ENCODE measurements around the gene TRMT61A.
"Not testable (repeated sequence)": the region's sequence is repeated elsewhere in the genome, so short reads cannot be mapped to it uniquely, and the experiment has no call there.

TRMT61A gene

GRCh38 chr14:103523575-103523954 is 5.4 kb upstream of the TRMT61A start:
- DNase-seq, result no peak

GRCh38 chr14:103524002-103524935 is 4.7 kb upstream of the TRMT61A start:
- DNase-seq, result no peak

- DNase-seq, result not testable (repeated sequence)
Measured at GRCh38 chr14:103525430-103526246, 3.4 kb upstream of the TRMT61A start.

DNA sequence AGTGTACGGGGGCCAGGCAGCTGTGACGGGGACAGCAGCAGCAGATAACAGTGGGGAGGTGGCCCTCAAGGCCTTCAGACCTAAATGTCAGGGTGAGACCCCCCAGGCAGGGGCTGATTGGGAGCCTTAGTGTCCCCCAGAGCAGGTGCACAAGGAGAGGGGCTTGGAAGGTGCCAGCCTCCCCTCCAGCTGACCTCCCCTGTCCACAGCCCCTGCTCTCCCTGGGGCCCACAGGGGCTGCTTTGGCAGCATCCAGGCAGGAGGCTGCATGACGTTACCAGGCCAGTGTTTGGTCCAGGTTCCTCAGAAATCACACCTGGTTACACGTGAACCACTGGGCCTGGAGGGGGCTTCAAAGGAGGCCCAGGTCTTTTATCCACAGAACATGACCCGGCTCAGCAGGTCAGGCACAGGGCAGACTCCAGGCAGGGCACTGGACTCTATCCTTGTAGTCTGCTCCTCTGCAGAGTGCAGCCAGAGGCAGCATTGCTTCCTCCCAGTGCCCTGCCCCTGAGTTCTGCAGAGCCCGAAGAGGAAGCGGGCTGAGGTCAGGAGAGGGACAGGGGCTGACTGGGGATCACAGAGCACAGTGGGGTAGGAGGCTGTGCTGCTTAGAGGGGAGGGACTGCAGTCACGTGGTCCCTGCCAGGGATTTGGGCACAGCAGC is 2.6 kb upstream of the TRMT61A start:
- no peak for DNase-seq

DNA sequence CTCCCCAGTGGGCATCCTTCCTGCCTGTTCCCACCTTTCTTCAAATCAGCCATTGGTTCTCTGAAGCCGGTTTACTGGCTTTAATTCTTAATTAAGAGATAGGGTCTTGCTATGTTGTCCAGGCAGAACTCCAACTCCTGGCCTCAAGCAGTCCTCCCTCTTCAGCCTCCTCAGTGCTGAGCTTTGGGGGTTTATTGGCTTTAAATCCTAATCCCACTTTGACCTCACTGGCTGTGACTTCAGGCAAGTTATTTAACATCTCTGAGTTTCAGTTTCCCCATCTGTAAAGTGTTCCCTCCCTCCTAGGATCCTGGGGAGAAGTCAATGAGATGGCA is 2.1 kb upstream of the TRMT61A start:
- DNase-seq, result no peak

- DNase-seq, result peak; percentile 41 to 58
Measured at GRCh38 chr14:103527408-103528145, 1.4 kb upstream of the TRMT61A start.

DNA sequence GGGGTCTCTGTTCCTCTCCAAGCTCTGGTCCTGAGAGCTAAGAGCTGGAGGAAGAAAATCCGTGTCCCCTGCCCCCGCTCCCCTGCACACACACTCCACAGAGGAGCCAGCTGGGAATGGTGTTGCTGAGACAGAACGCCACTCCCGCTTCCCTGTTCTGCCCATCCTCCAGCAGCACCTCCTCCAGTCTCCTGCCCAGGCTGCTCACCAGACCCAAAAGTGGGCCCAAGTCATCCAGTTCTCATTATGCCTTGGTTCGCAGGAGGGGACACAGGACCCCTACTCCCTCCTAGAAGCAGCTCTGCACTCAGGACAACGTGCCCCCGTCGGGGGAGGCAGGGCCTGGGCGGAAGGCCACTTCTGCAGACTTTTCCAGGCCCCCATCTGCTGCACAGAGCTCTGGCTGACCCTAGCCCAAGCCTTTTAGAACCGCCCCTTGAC is 830 bp upstream of the TRMT61A start:
- no peak for DNase-seq

GRCh38 chr14:103529383-103530365 is 678 bp downstream of the TRMT61A start:
- no peak for DNase-seq

DNA sequence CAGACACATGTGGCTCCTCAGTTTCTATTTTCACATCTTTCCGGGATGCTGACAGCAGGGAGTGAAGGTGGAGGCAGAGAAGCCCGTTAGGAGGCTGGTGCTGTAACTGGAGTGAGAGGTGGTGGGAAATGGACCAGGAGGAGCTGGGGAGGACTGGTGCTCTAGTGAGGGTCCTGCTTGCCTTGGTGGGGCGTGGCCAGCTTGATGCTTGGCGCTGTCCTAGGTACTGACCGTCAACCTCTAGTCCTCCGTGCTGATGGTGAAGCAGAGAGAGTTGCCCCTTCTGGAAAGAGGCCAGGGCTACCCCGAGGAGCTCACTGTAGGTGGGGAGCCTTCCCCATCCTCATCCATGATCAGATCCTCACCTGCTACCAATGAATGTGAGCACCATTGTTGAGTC is 1.4 kb downstream of the TRMT61A start:
- peak in 1 of 2 experiments; percentile 37 for DNase-seq

DNA sequence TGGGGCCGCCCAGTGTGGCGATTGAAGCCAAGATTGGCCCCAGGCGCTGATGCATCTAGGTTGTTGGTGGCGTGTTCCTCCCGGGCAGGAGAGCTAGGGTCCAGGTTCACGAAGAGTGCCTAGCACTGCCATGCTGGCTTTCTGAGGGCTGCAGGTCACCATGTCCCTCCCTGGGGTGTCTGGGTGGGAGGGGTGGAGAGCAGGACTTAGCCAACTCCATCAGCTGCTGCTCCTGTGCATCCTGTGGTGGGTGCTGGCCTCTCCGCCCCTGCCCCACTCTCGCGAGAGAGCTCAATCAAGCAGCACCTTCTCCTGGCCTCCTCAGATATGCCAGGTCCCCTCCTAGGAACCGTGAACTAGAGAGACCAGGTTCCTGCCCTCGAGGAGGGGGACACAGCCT is 1.8 kb downstream of the TRMT61A start:
- no peak for DNase-seq

- DNase-seq, result no peak
Measured at GRCh38 chr14:103531421-103532215, 2.6 kb downstream of the TRMT61A start.

DNA sequence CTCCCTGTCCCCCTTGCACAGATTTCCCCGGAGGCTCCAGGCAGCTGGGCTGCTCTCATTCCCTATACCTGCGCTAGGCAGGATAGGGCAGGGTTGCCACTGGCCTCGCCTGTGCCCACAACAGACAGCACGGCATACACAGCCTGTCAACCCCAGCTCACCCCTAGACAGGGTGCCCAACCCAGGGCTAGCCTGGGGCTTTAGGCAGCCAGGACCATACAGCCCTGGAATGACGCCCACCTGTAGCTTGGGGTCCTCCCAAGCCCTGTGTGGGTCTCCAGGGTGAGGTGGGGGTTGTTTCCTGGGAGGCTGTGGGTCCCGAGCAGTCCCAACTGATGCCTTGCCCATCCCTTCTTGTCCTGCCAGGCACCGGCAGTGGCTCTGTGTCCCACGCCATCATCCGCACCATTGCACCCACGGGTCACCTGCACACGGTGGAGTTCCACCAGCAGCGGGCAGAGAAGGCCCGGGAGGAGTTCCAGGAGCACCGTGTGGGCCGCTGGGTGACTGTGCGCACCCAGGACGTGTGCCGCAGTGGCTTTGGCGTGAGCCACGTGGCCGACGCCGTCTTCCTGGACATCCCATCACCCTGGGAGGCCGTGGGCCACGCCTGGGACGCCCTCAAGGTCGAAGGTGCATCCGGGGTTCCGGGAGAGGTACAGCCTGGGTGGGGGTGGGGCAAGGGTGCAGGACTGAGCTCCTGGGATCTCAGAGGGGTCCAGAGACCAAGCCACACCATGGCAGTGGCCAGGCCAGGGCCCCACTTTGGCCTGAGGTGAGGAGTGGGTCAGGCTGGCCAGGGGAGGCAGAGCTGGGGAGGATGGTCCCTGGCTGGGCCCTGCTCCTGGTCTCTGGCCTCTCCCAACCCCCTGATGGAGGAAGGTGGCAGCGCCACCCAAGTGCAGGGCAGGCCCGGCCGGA is 3.5 kb downstream of the TRMT61A start:
- DNase-seq, result no peak

DNA sequence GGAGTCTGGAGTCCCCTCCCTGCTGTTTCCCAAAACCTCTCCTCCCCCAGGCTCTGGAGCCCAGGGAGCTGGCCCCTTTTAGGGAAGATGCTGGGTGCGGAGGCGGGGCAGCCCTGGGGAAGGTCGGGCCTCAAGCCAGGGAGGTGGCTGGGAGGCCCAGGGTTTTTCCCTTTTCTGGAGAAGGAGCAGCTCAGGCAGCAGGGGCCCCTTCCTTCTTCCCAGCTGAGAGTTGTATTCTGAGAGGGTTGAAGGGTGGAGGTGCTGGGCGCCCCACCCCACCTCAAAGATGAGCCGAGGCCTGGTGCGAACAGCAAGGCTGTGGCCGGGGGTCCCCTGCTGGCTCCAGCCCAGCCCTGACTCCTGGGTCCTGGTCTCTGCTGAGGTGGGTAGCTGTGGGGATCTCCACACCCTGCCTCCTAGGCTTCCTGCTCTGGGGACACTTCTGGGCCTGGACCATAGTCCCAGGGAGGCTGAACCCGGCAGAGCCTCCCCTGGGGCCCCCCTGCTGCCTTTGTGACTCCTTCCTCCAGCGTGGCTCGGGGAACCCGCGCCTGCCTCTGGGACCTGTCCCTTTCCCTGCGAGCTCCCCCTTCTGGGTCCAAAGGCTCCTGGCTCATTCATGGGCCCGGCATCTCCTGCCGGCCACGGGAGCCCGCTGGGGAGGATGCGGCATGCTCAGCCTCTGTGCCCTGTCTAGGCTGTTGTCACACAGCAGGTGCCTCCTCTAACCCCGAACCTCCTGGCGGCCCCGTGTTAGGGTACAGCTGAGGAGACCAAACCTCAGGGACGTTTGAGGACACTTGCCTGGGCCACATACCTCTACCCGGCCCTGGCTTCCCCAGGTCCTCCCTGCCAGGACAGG is 4.4 kb downstream of the TRMT61A start:
- no peak for DNase-seq

DNA sequence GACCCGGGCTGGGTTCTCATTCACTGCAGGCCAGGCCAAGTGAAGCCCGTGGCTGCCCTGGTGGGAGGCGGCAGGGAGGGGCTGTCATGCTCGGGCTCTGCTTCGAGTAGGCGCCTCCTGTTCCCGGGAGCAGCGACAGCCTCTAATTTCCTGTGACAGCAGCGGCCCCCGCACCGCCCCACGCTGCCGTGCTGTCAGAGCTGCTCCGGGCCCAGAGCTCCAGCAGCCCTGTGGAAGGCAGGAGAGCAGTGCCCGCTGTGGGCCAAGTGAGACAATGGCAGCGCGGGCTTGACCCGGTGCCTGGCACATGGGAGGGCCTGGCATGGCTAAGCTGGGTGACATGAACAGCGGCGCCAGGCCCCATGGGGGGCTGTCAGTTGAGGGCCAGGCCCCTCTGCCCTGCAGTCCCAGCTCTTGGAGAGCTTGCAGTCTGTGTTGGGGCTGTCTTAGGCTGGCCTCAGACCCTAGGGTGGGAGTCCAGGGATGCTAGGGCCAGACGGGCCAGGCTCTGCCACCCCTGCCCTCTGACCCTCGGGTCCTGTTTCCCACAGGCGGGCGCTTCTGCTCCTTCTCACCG is 5.1 kb downstream of the TRMT61A start:
- DNase-seq, result no peak

DNA sequence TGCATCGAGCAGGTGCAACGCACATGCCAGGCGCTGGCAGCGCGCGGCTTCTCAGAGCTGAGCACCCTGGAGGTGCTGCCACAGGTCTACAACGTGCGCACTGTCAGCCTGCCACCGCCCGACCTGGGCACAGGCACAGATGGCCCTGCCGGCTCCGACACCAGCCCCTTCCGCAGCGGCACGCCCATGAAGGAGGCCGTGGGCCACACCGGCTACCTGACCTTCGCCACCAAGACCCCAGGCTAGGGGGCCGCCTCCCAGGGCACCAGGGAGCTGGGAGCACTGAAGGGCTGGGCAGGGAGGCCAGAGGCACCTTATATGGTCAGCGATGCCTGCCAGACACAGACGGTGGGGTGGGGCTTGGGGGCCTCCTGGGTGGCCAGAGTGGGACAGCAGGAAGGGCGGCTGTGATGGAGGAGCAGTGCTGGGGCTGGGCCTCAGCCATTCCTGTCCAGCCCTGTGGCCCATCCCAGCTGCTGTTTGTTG is 5.6 kb downstream of the TRMT61A start:
- no peak for DNase-seq

DNA sequence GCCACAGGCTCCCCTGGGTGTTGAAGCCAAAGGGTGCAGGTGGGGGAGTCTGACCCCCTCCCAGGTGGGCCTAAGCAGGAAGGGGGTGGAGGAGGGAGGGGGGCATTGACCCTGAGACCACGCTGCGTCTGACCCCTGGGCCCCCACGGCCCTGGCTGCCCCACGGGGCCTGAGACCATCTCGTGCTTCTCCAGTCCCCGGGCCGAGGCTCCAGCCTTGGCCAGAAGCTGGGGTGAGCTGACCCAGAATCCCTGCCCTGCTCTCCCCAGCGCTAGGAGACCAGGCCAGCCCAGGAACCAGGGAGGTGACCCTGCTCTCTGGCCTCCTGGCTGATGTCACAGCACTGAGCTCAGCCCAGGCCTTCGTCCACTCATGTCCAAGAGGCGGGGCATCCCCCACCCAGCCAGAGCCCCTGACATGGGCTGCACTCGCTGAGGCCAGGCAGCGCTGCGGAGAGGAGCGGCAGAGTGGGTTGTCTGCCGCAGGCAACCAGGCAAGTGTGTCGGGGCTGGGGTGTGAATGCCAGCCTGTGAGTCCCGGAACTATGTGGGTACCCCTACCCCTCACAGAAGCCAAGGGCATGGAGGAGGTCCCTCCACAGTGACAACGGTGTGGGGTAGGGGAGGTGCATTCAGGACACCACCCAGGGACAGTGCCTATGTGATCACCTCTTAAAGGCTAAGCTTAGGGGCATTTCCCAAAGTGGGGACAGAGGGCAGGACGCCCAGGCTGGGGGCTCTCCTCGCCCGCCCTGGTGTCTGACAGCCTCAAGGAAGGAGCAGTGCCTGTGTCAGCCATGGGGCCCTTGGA is 6.3 kb downstream of the TRMT61A start:
- no peak for DNase-seq

All from activated CD4-positive, alpha-beta T cell treated with anti-CD3 and anti-CD28 coated beads, Interleukin-2, amount 50 U/mL, for 48 hours (primary cell).